Activated CD8-positive, alpha-beta memory T cell treated with anti-CD3 and anti-CD28 coated beads for 4 hours (primary cell): ENCODE data around the gene DHCR24.

Experiments
- DNase-seq, 2 donors: peaks; one replicate each; pipeline ENCODE4 v3.0.0-alpha.2; 2020; ENCODE audit warnings: low read depth in 2 of 2

DHCR24 gene

GRCh38 chr1:54865238-54866073 lies 21.5 kb downstream of the DHCR24 start:
- DNase-seq = no peak

- no peak for DNase-seq
Observed at GRCh38 chr1:54864460-54865208, 22.4 kb downstream of the DHCR24 start.

DNA sequence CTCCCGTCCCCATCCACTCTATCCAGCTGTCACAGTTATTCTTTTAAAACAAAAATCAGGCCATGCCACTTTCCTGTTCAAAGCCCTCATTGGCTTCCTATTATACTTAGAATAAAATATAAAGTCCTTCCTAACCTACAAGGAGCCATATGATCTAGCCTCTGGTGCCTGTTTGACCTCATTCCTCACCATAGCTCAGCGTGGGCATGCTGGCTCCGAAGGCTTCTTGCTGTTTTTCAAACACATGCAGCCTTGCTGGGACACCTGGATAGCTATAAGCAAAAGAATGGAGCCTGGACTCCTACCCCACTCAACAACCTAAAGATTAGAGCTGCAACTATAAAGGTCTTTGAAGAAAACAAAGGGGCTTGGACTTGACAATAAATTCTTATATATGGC lies 23.7 kb downstream of the DHCR24 start:
- no peak for DNase-seq

- no peak for DNase-seq
Observed at GRCh38 chr1:54861070-54861761, 25.8 kb downstream of the DHCR24 start.

- DNase-seq = no peak
Observed at GRCh38 chr1:54859700-54860391, 27.1 kb downstream of the DHCR24 start.

GRCh38 chr1:54857746-54858561 lies 29.0 kb downstream of the DHCR24 start:
- DNase-seq = no peak

DNA sequence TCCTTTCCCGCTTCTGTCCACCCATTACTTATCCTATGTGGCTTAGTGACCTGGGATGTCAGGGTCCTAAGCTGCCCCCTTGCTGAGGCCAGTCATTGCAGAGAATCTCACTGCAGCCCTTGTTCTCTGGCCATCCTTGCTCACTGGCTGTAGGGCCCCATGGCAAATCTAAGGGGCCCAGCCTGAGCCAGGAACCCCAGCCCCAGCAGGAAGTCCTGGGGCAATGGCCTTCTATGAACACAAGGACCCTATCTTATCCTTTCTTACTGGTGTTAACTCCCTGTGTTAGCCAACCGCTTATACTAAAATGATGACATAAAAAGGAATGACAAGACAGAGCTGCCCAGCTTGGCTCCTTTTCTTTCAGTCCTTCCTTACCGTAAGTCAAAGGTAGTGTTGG lies 29.9 kb downstream of the DHCR24 start:
- DNase-seq = no peak

GRCh38 chr1:54854381-54855020 lies 32.5 kb downstream of the DHCR24 start:
- DNase-seq = no peak

DNA sequence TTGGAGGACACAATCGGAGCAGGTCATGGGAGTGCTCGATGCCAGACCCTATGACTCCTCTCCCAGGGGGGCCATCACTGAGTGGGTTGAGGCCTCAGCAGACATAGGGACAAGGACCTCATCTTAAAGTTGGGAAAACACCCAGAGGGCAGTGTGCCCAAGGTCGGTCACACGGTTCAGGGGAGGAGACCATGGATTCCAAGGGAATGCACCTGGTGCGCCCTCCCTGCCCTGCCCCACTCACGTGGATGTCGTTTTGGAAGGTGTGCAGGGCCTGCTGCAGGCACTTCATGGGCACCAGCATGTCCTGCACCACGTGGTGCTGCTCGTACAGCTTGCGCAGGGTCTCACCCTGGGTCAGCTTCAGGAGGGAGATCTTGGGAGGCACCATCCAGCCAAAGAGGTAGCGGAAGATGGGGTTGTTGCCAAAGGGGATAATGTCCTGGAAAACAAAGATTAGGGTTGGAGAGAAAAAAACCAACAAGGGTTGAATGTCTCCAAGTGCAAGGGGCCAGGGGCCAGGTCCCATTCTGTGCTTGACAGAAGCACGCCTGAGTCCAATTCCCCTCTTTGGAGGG lies 33.1 kb downstream of the DHCR24 start:
- DNase-seq = no peak

DNA sequence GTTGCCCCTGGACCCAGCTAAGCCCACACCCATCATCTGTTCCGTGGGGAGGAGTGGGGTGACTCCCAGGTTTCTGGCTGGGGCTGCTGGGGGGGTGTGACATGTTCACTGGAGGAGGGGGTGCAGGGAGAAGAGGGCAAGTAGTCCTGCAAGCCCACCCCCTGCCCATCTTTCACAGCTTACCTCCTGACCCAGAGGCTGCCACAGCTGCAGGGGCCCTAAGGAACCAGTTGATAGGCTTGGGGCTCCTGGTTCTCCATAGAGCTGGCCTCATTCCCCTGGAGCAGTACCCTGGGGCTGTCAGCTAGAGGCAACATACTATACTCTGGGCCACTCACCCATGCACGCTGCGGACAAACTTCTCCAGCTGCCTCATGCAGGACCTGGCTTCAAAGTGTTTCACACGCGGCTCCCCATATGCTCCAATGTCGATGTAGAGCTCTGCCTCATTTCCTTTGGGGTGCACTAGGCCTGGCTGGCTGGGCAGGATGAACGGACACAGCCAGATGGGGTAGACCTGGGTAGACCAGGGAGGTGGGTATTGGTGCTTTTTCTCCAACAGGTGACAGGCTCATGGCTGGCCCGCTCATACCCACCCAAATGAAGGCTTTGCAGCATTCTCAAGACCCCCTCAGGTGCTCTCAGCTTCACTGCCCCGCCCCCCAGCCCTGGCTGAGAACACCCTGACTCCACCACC lies 33.8 kb downstream of the DHCR24 start:
- no peak for DNase-seq

DNA sequence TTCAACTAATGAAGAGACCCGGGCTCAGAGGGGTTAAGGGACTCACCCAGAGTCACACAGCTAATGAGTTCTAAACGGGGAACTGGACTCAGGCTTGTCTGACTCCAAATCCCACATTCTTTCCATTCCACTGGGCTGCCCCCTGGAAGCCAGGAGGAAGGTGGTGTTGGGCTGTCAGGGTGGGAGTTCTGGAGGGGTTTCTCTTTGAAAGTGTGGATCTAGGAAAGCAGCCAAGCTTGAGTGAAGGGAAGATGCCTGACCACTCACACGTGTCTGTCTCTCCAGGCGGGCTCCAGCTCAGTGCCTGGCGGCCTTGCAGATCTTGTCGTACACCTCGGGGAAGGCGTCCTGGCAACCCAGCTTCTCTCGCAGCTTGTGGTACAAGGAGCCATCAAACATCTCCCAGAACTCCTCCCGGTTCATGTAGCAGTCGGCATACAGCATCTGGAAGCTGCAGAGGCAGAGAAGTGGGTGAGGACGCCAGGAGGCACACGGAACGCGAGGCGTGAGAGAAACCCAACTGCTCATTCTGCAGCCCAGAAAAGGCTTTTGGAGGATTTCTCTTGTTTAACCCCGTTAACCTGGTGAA lies 35.0 kb downstream of the DHCR24 start:
- no peak for DNase-seq

- DNase-seq = no peak
Observed at GRCh38 chr1:54851406-54851805, 35.6 kb downstream of the DHCR24 start.

GRCh38 chr1:54850737-54851136 lies 36.3 kb downstream of the DHCR24 start:
- no peak for DNase-seq

GRCh38 chr1:54850069-54850730 lies 36.8 kb downstream of the DHCR24 start:
- DNase-seq = no peak

DNA sequence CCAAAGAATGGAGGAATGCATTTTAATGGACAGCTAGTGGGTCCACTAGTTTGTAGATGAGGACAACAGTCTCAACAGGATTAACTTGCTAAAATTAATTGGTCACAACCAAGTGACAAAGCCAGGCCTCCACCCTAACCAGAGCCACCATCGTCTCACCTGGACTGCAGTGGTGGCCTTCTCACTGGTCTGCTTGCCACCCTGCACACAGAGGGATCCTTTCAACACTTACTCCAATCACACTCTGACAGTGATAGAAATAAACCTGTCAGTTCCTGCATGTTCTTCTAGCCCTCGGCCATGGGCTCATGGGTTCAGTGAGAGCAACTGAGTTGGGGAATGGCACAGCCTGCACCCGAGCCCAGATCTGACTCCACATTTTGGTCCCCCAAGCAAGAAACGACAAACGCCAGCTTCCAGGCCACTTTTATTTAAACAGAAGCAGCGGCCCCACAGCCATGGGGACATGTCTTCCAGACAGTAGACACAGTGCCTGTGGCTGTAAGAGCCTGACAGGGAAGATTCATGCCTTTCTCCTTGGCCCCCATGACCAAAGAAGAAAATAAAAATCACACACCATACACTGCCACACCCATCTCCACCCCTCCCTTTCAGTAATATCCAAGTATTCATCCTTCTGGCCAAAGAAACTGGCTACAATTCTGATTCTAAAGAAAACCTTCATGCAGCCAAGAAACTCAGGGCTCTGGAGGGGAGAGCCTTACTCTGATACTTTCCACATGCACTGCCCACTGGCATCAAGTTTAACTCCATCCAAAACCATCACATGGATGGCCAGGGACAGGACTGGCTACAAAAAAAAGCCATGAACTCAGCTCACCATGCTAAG lies 37.6 kb downstream of the DHCR24 start:
- DNase-seq = no peak

- DNase-seq = no peak
Observed at GRCh38 chr1:54848134-54848948, 38.7 kb downstream of the DHCR24 start.
